Karpas-422 (cell line): Measurements from ENCODE around the gene ABCC12. TPM values are rescaled to one million over a fixed set of nuclear protein-coding genes. Genes with fewer than 3 reads are reported as not detected.

ENCODE experiments used
- DNase-seq: peaks from one replicate; pipeline ENCODE4 v3.0.0-alpha.2; 2015
- H2AFZ ChIP-seq: fragments of 200-600 bp; sonication (generic); 2 replicates; pipeline ENCODE4 v1.6.1; 2014; ENCODE audit warnings: antibody characterized with exemption, low read length, mixed read lengths
- H3K27ac ChIP-seq: fragments of 200-600 bp; sonication (generic); 2 replicates; pipeline ENCODE4 v1.5.1; 2014; ENCODE audit warnings: mild to moderate bottlenecking, low read length, moderate library complexity
- H3K27me3 ChIP-seq: fragments of 200-600 bp; sonication (generic); 2 replicates; pipeline ENCODE4 v1.6.1; 2014; ENCODE audit warnings: low read length, mixed read lengths
- H3K36me3 ChIP-seq: fragments of 200-600 bp; sonication (generic); 2 replicates; pipeline ENCODE4 v1.6.1; 2014; ENCODE audit warnings: low read length, mixed read lengths; ENCODE audit not compliant: insufficient read depth
- H3K4me1 ChIP-seq: fragments of 200-600 bp; sonication (generic); 2 replicates; pipeline ENCODE4 v1.6.1; 2014; ENCODE audit warnings: mild to moderate bottlenecking, low read length, mixed read lengths
- H3K4me2 ChIP-seq: fragments of 200-600 bp; sonication (generic); 2 replicates; pipeline ENCODE4 v1.6.1; 2014; ENCODE audit warnings: low read length, low read depth, mild to moderate bottlenecking; ENCODE audit not compliant: poor library complexity, severe bottlenecking
- H3K4me3 ChIP-seq: fragments of 200-600 bp; sonication (generic); 2 replicates; pipeline ENCODE4 v1.5.1; 2014; ENCODE audit warnings: mild to moderate bottlenecking, antibody characterized with exemption, low read length, mixed read lengths
- H3K79me2 ChIP-seq: fragments of 200-600 bp; sonication (generic); 2 replicates; pipeline ENCODE4 v1.6.1; 2014; ENCODE audit warnings: mild to moderate bottlenecking, low read length, mixed read lengths
- H3K9ac ChIP-seq: fragments of 200-600 bp; sonication (generic); 2 replicates; pipeline ENCODE4 v1.6.0; 2014; ENCODE audit warnings: low read length
- H3K9me2 ChIP-seq: fragments of 200-600 bp; sonication (generic), shearing (Covaris generic); replicated peaks from 2 replicates; pipeline ENCODE4 v1.6.0; 2014; ENCODE audit warnings: mild to moderate bottlenecking, low read length, moderate library complexity; ENCODE audit not compliant: insufficient read depth
- H3K9me3 ChIP-seq: fragments of 300-700, 200-600 bp; sonication (generic); 2 replicates; pipeline ENCODE4 v1.6.1; 2014; ENCODE audit warnings: low read length, mixed read lengths
- H4K20me1 ChIP-seq: fragments of 200-600 bp; sonication (generic); 2 replicates; pipeline ENCODE4 v1.6.1; 2014; ENCODE audit warnings: mild to moderate bottlenecking, antibody characterized with exemption, low read length, low read depth; ENCODE audit not compliant: insufficient read depth
- total RNA-seq: library from RNA; depleted of rRNA; stranded (reverse); fragments of >200 nt; shearing (Covaris generic); gene quantifications from 2 replicates; pipeline ENCODE4 v1.2.3, GENCODE V29; 2014; ENCODE audit warnings: low replicate concordance

ABCC12 gene
- total RNA-seq, 1 experiment from 2014 or later, result 0.86 TPM

DNA sequence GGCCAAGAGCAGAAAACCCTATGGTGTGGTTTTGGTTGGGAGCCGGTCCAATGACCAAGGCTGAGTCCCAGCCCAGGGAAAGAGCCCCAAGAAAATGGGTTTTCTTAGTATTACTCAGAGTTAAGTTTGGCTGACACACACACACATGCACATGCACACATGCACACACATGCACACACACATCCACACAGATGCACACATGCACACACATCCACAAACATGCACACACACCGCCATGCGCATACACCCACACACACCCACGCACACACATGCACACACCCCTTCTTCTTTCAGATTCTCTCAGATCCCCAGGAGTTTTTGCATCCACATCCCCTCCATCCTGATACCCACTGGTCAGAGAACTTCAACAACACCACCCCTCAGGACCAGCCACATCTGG lies 9.1 kb downstream of the ABCC12 start:
- Histone ChIP-seq H3K36me3 (no peaks in the 10 kb centered on the region), H3K4me1 (no peaks in the 10 kb centered on the region), H3K4me3 (no peak overlapping the region), H4K20me1 (no peaks in the 10 kb centered on the region), H3K79me2 (no peaks in the 10 kb centered on the region), H3K9ac (no peak overlapping the region), H3K9me3 (peaks cover 6% of the 10 kb centered on the region; the same call in 1 of the 2 replicates), H3K9me2 (no peaks in the 10 kb centered on the region), H3K27me3 (peaks cover 3% of the 10 kb centered on the region; the same call in 1 of the 2 replicates), H3K27ac (no peak overlapping the region), H2AFZ (no peak overlapping the region), H3K4me2 (no peak overlapping the region)
- DNase-seq, result no peak

DNA sequence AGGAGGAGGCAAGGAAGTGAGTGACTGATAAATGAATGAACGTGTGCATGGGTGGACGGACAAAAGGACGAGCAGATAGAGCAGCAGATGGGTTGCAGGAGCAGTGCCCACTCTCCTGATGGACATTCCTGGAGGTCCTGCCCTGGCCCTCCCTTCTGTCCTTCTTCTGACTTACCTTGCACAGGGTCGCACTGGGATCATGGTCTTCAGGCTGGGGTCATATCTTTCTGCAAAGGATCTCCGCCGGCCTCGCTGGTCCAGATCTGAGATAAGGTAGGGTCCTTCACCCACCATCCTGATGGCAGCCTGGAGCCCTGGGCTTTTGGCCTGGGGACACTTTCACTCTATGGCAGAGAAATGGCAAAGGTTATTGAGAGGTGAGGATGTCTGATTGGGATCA lies 9.7 kb downstream of the ABCC12 start:
- H3K4me2 ChIP-seq, result no peak overlapping the region
- peaks cover 3% of the 10 kb centered on the region; the same call in 1 of the 2 replicates for H3K27me3 ChIP-seq
- H4K20me1 ChIP-seq, result no peaks in the 10 kb centered on the region
- H3K4me3 ChIP-seq, result no peak overlapping the region
- no peak for DNase-seq
- peaks cover 6% of the 10 kb centered on the region; the same call in 1 of the 2 replicates for H3K9me3 ChIP-seq
- no peaks in the 10 kb centered on the region for H3K36me3 ChIP-seq
- no peak overlapping the region for H3K9ac ChIP-seq
- H2AFZ ChIP-seq, result no peak overlapping the region
- no peaks in the 10 kb centered on the region for H3K9me2 ChIP-seq
- no peaks in the 10 kb centered on the region for H3K4me1 ChIP-seq
- H3K27ac ChIP-seq, result no peak overlapping the region
- no peaks in the 10 kb centered on the region for H3K79me2 ChIP-seq

DNA sequence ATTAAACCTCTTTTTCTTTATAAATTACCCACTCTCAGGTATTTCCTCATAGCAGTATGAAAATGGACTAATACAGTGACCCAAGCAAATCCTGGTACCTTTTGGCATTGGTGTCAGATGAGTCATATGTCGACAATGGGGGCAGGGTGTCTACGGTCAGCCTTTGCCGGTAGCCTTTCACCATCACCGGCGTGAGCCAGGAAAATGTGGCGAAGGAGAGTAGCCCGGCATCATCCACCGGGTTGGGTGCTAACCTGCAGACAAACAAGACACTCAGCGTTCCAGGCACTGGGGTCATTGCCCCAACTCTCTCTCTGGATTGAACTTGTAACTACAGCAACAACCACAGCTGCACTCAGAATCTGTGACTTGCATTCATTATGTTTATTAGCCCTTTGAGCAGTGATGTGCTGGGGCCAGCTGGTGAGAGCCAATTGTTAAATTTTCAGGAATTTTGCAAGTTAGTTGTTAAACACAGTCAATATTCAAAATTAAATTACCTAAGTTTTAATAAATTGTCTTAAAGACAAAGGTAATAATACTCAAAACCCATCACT lies 11.9 kb downstream of the ABCC12 start:
- H3K4me2 ChIP-seq, result no peak overlapping the region

DNA sequence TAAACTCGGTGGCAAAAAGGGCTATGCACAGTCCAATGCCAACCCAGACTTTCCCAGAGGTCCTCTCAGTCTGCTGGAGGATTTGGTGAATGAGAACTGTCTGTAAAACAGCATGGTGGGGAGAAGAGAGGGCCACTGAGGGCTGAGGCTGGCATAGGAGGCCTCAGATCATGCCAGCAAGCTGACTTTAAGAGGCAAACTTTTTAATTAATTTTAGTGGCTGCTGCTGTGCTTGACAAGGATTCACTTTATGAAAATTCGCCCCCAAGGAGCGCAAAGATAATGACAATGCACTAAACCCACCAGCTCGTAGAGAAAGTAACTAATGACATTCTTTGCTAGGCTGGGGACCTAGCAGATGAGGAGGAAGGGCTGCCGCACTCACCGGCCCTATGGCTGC lies 15.0 kb downstream of the ABCC12 start:
- Histone ChIP-seq H3K9me2 (no peaks in the 10 kb centered on the region), H3K36me3 (no peaks in the 10 kb centered on the region), H3K27ac (no peak overlapping the region), H4K20me1 (no peaks in the 10 kb centered on the region), H3K9me3 (no peaks in the 10 kb centered on the region), H3K4me1 (peaks cover 17% of the 10 kb centered on the region), H3K4me2 (no peak overlapping the region), H3K27me3 (peaks cover 3% of the 10 kb centered on the region; the same call in 1 of the 2 replicates), H2AFZ (no peak overlapping the region), H3K9ac (no peak overlapping the region), H3K4me3 (no peak overlapping the region), H3K79me2 (no peaks in the 10 kb centered on the region)
- no peak for DNase-seq

More for the DNA sequence above, 11.9 kb downstream of the ABCC12 start:
- Histone ChIP-seq H3K36me3 (no peaks in the 10 kb centered on the region), H3K9me3 (no peaks in the 10 kb centered on the region; the same call in 1 of the 2 replicates), H3K27me3 (peaks cover 3% of the 10 kb centered on the region; the same call in 1 of the 2 replicates), H3K9ac (no peak overlapping the region), H2AFZ (no peak overlapping the region), H4K20me1 (no peaks in the 10 kb centered on the region), H3K27ac (no peak overlapping the region), H3K79me2 (no peaks in the 10 kb centered on the region), H3K9me2 (no peaks in the 10 kb centered on the region), H3K4me1 (no peaks in the 10 kb centered on the region), H3K4me3 (no peak overlapping the region)
- DNase-seq, result no peak

DNA sequence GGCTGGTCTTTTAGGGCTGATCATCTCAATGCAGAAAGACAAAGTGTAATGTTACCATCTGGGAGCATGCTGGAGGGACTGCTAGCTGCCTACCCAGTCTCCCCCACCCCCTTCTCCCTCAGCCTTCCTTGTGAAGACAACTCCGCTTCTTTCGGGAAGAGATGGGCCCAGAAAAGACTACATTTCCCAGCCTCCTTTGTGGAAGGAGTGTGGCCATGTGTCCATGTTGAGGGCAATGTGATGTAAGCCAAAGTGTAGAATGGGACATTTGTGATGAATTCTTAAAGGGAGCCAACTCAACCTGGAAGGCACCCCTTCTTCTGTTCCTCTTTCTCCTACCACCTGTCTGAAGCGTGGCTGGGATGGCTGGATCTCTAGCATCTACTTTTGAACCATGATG lies 16.3 kb downstream of the ABCC12 start:
- no peak overlapping the region for H3K27ac ChIP-seq
- H3K27me3 ChIP-seq, result peaks cover 3% of the 10 kb centered on the region; the same call in 1 of the 2 replicates
- peaks cover 17% of the 10 kb centered on the region for H3K4me1 ChIP-seq
- H3K9me3 ChIP-seq, result no peaks in the 10 kb centered on the region
- no peaks in the 10 kb centered on the region for H3K36me3 ChIP-seq
- no peak for DNase-seq
- no peaks in the 10 kb centered on the region for H3K9me2 ChIP-seq
- H3K79me2 ChIP-seq, result no peaks in the 10 kb centered on the region
- no peak overlapping the region for H3K4me3 ChIP-seq
- H2AFZ ChIP-seq, result no peak overlapping the region
- H3K4me2 ChIP-seq, result no peak overlapping the region
- H4K20me1 ChIP-seq, result no peaks in the 10 kb centered on the region
- no peak overlapping the region for H3K9ac ChIP-seq

DNA sequence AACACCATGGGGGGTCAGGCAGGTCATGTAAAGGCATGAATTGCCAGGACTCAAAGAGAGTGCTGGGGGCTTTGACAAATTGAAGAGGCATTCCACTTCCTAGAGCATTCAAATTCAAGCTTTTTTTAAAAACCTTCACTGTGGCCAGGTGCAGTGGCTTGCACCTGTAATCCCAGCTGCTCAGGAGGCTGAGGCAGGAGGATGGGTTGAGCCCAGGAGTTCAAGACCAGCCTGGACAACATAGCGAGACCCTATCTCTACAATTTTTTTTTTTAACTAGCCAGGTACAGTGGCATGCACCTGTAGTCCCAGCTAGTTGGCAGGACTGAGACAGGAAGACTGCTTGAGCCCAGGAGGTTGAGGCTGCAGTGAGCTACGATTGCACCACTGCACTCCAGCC lies 17.2 kb downstream of the ABCC12 start:
- Histone ChIP-seq H3K9ac (no peak overlapping the region), H3K27me3 (peaks cover 3% of the 10 kb centered on the region; the same call in 1 of the 2 replicates), H3K27ac (no peak overlapping the region), H3K4me3 (no peak overlapping the region), H3K79me2 (no peaks in the 10 kb centered on the region), H3K36me3 (no peaks in the 10 kb centered on the region), H4K20me1 (no peaks in the 10 kb centered on the region), H3K9me3 (no peaks in the 10 kb centered on the region), H3K9me2 (no peaks in the 10 kb centered on the region), H3K4me1 (peaks cover 17% of the 10 kb centered on the region), H3K4me2 (no peak overlapping the region), H2AFZ (no peak overlapping the region)
- no peak for DNase-seq

DNA sequence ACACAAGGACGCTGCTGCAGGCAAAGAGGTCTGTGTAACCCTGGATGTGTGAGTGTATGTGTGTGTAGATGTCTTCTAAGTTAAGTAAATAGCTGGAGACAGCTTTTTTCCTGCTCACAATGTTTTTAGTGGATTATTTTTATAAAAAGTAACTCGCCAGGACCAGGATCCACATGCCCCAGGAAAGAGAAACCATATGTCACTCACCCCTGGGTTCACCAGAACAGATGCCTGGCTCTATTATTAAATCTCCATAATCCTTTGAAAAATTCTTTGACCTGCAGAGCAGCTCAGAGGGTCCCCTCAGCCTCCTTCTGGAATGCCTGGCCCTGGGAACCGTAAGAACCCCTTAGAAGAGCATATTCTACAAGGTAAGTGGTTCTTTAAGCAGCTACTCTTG lies 18.0 kb downstream of the ABCC12 start:
- Histone ChIP-seq H3K27ac (no peak overlapping the region), H4K20me1 (no peaks in the 10 kb centered on the region), H3K27me3 (no peaks in the 10 kb centered on the region), H3K9ac (no peak overlapping the region), H3K9me2 (no peaks in the 10 kb centered on the region), H2AFZ (no peak overlapping the region), H3K4me3 (no peak overlapping the region), H3K79me2 (no peaks in the 10 kb centered on the region), H3K9me3 (no peaks in the 10 kb centered on the region), H3K36me3 (no peaks in the 10 kb centered on the region), H3K4me1 (peaks cover 17% of the 10 kb centered on the region), H3K4me2 (no peak overlapping the region)
- DNase-seq, result no peak

DNA sequence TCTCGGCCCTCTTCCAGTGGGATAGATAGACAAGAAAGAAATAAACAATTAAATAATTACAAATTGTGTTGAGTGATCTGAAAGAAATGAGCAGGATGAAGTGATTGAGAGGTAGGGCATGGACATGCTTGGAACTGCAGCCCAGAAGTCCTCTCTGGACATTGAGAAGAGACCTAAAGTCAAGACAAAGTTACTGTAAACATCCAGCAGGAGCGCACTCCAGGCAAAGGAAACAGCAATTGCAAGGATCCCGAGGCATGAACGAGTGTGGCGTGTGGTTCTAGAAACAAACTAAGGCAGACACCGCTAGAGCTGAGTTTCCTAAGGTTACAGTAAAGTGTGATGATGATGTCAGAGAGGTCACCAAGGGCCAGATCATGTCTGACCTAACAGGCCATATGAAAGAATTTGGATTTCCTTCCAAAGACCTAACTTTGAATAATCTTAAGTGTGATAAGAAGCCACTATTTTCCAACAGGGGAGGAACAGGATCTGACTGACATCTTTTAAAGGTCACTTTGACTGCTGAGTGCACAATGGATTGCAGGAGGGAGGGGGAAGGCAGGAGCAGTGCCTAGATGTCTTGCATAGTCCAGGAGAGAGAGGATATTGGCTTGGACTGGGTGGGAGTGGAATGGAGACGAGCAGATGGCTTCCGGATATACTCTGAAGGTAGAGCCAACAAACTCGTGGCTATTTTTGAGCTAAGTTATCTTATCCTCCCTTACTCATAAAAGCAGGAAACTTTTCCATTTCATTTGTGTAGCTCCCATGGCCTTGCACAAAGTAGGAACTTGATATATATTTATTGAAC lies 19.0 kb downstream of the ABCC12 start:
- no peak for DNase-seq
- no peaks in the 10 kb centered on the region for H3K36me3 ChIP-seq
- H3K9ac ChIP-seq, result no peak overlapping the region
- H3K4me1 ChIP-seq, result peaks cover 17% of the 10 kb centered on the region
- H3K4me3 ChIP-seq, result no peak overlapping the region
- H4K20me1 ChIP-seq, result no peaks in the 10 kb centered on the region
- H3K27ac ChIP-seq, result no peak overlapping the region
- H3K9me2 ChIP-seq, result no peaks in the 10 kb centered on the region
- no peak overlapping the region for H2AFZ ChIP-seq
- H3K9me3 ChIP-seq, result no peaks in the 10 kb centered on the region
- H3K27me3 ChIP-seq, result no peaks in the 10 kb centered on the region
- H3K79me2 ChIP-seq, result no peaks in the 10 kb centered on the region
- no peak overlapping the region for H3K4me2 ChIP-seq
